Upper lobe of left lung (tissue), 6 donors: ENCODE data around the gene ADCK2. TPM values are rescaled to one million over a fixed set of nuclear protein-coding genes. Genes with fewer than 3 reads are reported as not detected.
"Not testable (repeated sequence)": the region's sequence is repeated elsewhere in the genome, so short reads cannot be mapped to it uniquely, and the experiment has no call there.

Source experiments
- ATAC-seq, 2 donors: fragments of 200-7000 bp; cut with Tn5 transposase; one replicate each; pipeline ENCODE4 v1.9.1; 2022; ENCODE audit warnings: mild to moderate bottlenecking in 2 of 2, moderate library complexity in 2 of 2; ENCODE audit not compliant: low FRiP score in 2 of 2
- DNase-seq, 2 donors: peaks; one replicate each; pipeline ENCODE4 v3.0.0-alpha.2; 2019 to 2020
- H3K27ac ChIP-seq, 4 donors: fragments of 200-600 bp; sonication (generic); one replicate each; pipeline ENCODE4 v1.5.1; 2016 to 2019
- H3K27me3 ChIP-seq, 4 donors: fragments of 200-600 bp; sonication (generic); one replicate each; pipeline ENCODE4 v1.5.1; 2017 to 2019
- H3K36me3 ChIP-seq, 4 donors: fragments of 200-600 bp; sonication (generic); one replicate each; pipeline ENCODE4 v1.5.1; 2016 to 2019
- H3K4me1 ChIP-seq, 4 donors: fragments of 200-600 bp; sonication (generic); one replicate each; pipeline ENCODE4 v1.5.1; 2018 to 2019
- H3K4me3 ChIP-seq, 4 donors: fragments of 200-600 bp; sonication (generic); one replicate each; pipeline ENCODE4 v1.5.1; 2017 to 2019; ENCODE audit warnings: mild to moderate bottlenecking in 2 of 4, moderate library complexity in 1 of 4
- H3K9me3 ChIP-seq, 4 donors: fragments of 200-600 bp; sonication (generic); one replicate each; pipeline ENCODE4 v1.5.1; 2018 to 2019
- EP300 ChIP-seq, 4 donors: sonication (generic); formaldehyde crosslinking; IDR thresholded peaks; one replicate each; pipeline ENCODE4 v1.5.1; 2017; ENCODE audit warnings: antibody characterized with exemption in 4 of 4, control low read depth in 2 of 4
- POLR2A ChIP-seq, 4 donors: fragments of 450-650 bp; IDR thresholded peaks; one replicate each; pipeline ENCODE4 v1.5.1; 2016 to 2017; ENCODE audit warnings: antibody characterized with exemption in 4 of 4, mild to moderate bottlenecking in 2 of 4
- POLR2AphosphoS5 ChIP-seq, 2 donors: sonication (generic); formaldehyde crosslinking; IDR thresholded peaks; one replicate each; pipeline ENCODE4 v1.5.1; 2017; ENCODE audit warnings: antibody characterized with exemption in 2 of 2
- WGBS, 2 donors: methylation state at CpG; one replicate each; pipeline ENCODE4 v1.1.5; 2017 to 2018; 5-methylcytosine and 5-hydroxymethylcytosine counted together
- total RNA-seq, 6 donors: library from RNA; depleted of rRNA in 4 of 6; stranded (reverse); fragments of >200 nt in 4 of 6; gene quantifications; one replicate each; pipeline versions ENCODE4 v1.1.0 to v1.2.1, GENCODE V29; 2016 to 2021
- TF ChIP-seq, protein P1 (sequence below), 6 experiments: fragments of 450-650 bp in 4 of 6; fragments of 200-600 bp in 2 of 6; sonication (generic) in 2 of 6; IDR thresholded peaks; one replicate each; pipeline ENCODE4 v1.5.1; 2016 to 2019; ENCODE audit warnings: antibody characterized with exemption in 6 of 6
- donor health status: DM: no; HTN: no; CAD: no; lungs with moderate emphysema.
- donor health status: DM: no; HTN: yes; CAD: no; lungs with severe emphysema.

Gene ADCK2
- total RNA-seq, 6 donors from 2014 or later, result 19.4 to 39.8 (median 30.0) TPM

DNA sequence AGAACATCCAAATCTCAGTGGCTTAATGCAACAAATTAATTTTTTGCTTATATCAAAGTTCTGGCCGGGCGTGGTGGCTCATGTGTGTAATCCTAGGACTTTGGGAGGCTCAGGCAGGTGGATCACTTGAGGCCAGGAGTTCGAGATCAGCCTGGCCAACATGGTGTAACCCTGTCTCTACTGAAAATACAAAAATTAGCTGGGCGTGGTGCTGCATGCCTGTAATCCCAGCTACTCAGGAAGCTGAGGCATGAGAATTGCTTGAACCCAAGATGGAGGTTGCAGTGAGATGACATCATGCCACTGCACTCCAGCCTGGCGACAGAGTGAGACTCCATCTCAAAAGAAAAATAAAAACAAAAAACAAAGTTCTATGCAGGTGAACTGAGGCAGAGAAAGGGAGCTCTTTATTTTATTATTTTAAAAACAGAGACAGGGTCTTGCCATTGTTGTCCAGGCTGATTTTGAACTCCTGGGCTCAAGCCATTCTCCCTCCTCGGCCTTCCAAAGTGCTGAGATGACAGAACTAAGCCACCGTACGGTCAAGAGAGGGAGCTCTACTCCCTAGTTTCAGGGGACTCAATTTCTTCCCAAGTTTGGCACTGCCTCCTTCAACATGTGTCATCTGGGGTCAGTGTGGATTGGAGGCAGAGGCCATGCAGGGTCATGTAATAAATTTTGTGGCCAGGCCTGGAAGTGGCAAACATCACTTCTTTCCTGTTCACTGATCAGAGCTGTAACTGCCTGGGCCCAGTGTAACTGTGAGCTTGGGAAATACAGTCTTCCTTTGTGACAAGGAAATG lies 2.4 kb downstream of the ADCK2 start:
- no peak overlapping the region for H3K27ac ChIP-seq
- H3K4me3 ChIP-seq, result no peak overlapping the region
- H3K27me3 ChIP-seq, result no peaks in the 10 kb centered on the region
- 68 to 72% methylated on average over 8 of the region's 8 CpGs for WGBS, 2 donors
- TF ChIP-seq EP300 (IDR thresholded peaks at IDR 0.05), result no peak
- TF ChIP-seq, protein P1, sequence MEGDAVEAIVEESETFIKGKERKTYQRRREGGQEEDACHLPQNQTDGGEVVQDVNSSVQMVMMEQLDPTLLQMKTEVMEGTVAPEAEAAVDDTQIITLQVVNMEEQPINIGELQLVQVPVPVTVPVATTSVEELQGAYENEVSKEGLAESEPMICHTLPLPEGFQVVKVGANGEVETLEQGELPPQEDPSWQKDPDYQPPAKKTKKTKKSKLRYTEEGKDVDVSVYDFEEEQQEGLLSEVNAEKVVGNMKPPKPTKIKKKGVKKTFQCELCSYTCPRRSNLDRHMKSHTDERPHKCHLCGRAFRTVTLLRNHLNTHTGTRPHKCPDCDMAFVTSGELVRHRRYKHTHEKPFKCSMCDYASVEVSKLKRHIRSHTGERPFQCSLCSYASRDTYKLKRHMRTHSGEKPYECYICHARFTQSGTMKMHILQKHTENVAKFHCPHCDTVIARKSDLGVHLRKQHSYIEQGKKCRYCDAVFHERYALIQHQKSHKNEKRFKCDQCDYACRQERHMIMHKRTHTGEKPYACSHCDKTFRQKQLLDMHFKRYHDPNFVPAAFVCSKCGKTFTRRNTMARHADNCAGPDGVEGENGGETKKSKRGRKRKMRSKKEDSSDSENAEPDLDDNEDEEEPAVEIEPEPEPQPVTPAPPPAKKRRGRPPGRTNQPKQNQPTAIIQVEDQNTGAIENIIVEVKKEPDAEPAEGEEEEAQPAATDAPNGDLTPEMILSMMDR (IDR thresholded peaks at IDR 0.05), result peak in 1 of 6 experiments; percentile 25
- no peaks in the 10 kb centered on the region for H3K9me3 ChIP-seq
- peaks cover 20 to 37% (median 24%) of the 10 kb centered on the region in 4 donors for H3K4me1 ChIP-seq
- peaks cover 0 to 18% (median 6%) of the 10 kb centered on the region in 4 donors for H3K36me3 ChIP-seq
- ATAC-seq, result peak; percentile 7 to 45
- peak in 1 of 2 donors; percentile 33 for DNase-seq

DNA sequence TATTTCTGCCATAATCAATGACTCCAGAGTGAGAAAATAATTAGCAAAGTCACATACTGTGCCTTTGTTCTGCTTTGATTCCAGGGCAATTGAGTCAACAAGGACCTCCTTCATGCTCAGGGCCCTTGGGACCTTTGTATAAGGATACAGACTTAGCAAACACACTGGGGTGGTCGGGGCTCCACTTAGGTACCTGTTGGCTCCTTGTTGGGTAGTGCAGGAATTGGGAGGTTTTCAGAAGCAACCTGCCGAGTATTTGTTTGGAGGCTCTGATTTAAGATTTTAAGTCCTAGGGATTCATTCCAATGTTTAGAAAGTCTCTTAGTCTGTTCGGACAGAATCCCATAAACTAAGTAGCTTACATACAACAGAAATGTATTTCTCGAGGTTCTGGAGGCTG lies 3.0 kb downstream of the ADCK2 start:
- Histone ChIP-seq H3K4me3 (no peak overlapping the region), H3K4me1 (peaks cover 20 to 37% (median 24%) of the 10 kb centered on the region in 4 donors), H3K9me3 (no peaks in the 10 kb centered on the region), H3K27ac (no peak overlapping the region), H3K27me3 (no peaks in the 10 kb centered on the region), H3K36me3 (peaks cover 0 to 24% (median 11%) of the 10 kb centered on the region in 4 donors)
- TF ChIP-seq POLR2A (IDR thresholded peaks at IDR 0.05) (no peak), EP300 (IDR thresholded peaks at IDR 0.05) (no peak), POLR2AphosphoS5 (IDR thresholded peaks at IDR 0.05) (no peak)
- TF ChIP-seq, protein P1 (IDR thresholded peaks at IDR 0.05), result no peak
- no peak for DNase-seq
- WGBS, 2 donors, result 88 to 91% methylated on average over 2 to 4 of the region's 4 CpGs
- ATAC-seq, result no peak

DNA sequence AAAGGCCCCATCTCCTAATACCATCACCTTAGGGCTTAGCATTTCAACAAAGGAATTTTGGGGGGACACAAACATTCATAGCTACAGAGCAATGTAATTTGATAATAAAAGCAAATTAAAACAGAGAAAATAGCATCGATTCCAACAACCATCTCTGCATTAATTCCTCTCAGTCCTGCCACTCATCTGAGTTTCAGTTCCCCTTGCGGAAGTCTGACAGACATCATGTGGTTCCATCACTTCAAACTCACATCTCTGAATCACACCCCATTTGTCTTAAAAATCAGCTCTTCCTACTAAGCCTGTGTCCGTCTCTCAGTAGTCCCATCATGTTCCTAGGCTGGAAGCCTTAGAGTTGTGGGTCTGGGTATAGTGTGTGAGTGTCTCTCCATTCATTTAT lies 3.6 kb downstream of the ADCK2 start:
- H3K9me3 ChIP-seq, result no peaks in the 10 kb centered on the region
- H3K4me1 ChIP-seq, result peaks cover 20 to 37% (median 24%) of the 10 kb centered on the region in 4 donors
- H3K27ac ChIP-seq, result no peak overlapping the region
- ATAC-seq, result peak in 1 of 2 donors; percentile 12
- no peaks in the 10 kb centered on the region for H3K27me3 ChIP-seq
- H3K4me3 ChIP-seq, result no peak overlapping the region
- peaks cover 0 to 30% (median 14%) of the 10 kb centered on the region in 4 donors for H3K36me3 ChIP-seq
- DNase-seq, result no peak
- 81 to 83% methylated on average over 3 of the region's 3 CpGs for WGBS, 2 donors
- TF ChIP-seq EP300 (IDR thresholded peaks at IDR 0.05) (no peak), POLR2A (IDR thresholded peaks at IDR 0.05) (no peak), POLR2AphosphoS5 (IDR thresholded peaks at IDR 0.05) (no peak)
- TF ChIP-seq, protein P1 (IDR thresholded peaks at IDR 0.05), result no peak

DNA sequence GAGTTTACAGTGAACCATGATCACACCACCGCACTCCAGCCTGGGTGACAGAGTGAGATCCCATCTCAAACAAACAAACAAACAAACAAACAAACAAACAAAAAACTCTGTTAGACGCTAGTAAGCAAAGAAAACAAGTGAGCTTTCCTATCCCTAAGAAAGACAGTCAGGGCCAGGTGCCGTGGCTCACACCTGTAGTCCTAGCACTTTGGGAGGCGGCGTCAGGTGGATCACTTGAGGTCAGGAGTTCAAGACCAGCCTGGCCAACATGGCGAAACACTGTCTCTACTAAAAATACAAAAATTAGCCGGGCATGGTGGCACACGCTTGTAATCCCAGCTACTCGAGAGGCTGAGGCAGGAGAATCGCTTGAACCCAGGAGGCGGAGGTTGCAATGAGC lies 4.2 kb downstream of the ADCK2 start:
- ATAC-seq, H3K9me3 ChIP-seq, H3K4me3 ChIP-seq, DNase-seq, H3K27ac ChIP-seq, H3K27me3 ChIP-seq: not testable (repeated sequence)
- WGBS, 2 donors, result 91 to 97% methylated on average over 11 of the region's 11 CpGs
- H3K4me1 ChIP-seq, result peaks cover 20 to 34% (median 24%) of the 10 kb centered on the region in 4 donors
- peaks cover 0 to 37% (median 17%) of the 10 kb centered on the region in 4 donors for H3K36me3 ChIP-seq

DNA sequence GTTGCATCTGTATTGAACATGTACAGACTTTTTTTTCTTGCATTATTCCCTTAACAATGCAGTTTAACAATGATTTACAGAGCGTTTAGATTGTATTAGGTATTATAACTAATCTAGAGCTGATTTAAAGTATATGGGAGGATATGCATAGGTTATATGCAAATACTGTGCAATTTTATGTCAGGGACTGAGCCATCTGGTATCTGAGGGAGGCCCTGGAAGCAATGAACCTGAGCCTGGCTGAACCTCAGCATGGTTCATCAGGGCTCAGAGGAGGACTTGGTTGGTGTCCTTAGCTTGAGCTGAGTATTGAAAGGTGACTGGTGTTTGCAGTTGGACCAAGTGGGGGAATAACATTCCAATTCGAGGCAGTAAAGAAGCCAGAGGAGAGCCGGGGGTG lies 4.8 kb downstream of the ADCK2 start:
- peaks cover 17 to 28% (median 22%) of the 10 kb centered on the region in 4 donors for H3K4me1 ChIP-seq
- H3K36me3 ChIP-seq, result peaks cover 0 to 41% (median 19%) of the 10 kb centered on the region in 4 donors
- H3K27me3 ChIP-seq, result no peaks in the 10 kb centered on the region
- H3K9me3 ChIP-seq, result no peaks in the 10 kb centered on the region
- TF ChIP-seq POLR2AphosphoS5 (IDR thresholded peaks at IDR 0.05) (no peak), POLR2A (IDR thresholded peaks at IDR 0.05) (no peak), EP300 (IDR thresholded peaks at IDR 0.05) (no peak)
- TF ChIP-seq, protein P1 (IDR thresholded peaks at IDR 0.05), result no peak
- 86 to 94% methylated on average over 3 of the region's 3 CpGs for WGBS, 2 donors
- DNase-seq (no peak), ATAC-seq (no peak)
- no peak overlapping the region for H3K4me3 ChIP-seq
- H3K27ac ChIP-seq, result no peak overlapping the region
